Bronchial epithelial cell (primary cell): ENCODE results near the gene OBI1. TPM values are rescaled to one million over a fixed set of nuclear protein-coding genes. Genes with fewer than 3 reads are reported as not detected.

ENCODE experiments used
- DNase-seq: peaks from one replicate; pipeline ENCODE4 v3.0.0-alpha.2; 2010; ENCODE audit warnings: low read depth
- FAIRE-seq: peaks from 2 replicates; lab custom pipeline; 2011; peaks lifted over from hg19 to GRCh38; lab: Jason Lieb, UNC
- H3K27me3 ChIP-seq: 2 replicates; pipeline ENCODE4 v1.5.1; 2011; ENCODE audit warnings: low read length; ENCODE audit not compliant: control insufficient read depth, insufficient read depth
- H3K36me3 ChIP-seq: 2 replicates; pipeline ENCODE4 v1.5.1; 2011; ENCODE audit warnings: low read length; ENCODE audit not compliant: control insufficient read depth, insufficient read depth
- H3K4me3 ChIP-seq: 2 replicates; pipeline ENCODE4 v1.5.1; 2011; ENCODE audit warnings: mild to moderate bottlenecking, low read depth, low read length, control low read depth
- CTCF ChIP-seq: IDR thresholded peaks from 2 replicates; pipeline ENCODE4 v1.5.1; 2011; ENCODE audit warnings: mild to moderate bottlenecking, moderate library complexity, low read length, control low read depth, inconsistent platforms; ENCODE audit not compliant: insufficient read depth, severe bottlenecking
- total RNA-seq: library from RNA; depleted of rRNA; stranded (reverse); fragments of >200 nt; gene quantifications from 2 replicates; pipeline ENCODE4 v1.2.1, GENCODE V29; 2014

Gene OBI1
- total RNA-seq, 1 donor from 2014 or later, result 16.6 TPM

DNA sequence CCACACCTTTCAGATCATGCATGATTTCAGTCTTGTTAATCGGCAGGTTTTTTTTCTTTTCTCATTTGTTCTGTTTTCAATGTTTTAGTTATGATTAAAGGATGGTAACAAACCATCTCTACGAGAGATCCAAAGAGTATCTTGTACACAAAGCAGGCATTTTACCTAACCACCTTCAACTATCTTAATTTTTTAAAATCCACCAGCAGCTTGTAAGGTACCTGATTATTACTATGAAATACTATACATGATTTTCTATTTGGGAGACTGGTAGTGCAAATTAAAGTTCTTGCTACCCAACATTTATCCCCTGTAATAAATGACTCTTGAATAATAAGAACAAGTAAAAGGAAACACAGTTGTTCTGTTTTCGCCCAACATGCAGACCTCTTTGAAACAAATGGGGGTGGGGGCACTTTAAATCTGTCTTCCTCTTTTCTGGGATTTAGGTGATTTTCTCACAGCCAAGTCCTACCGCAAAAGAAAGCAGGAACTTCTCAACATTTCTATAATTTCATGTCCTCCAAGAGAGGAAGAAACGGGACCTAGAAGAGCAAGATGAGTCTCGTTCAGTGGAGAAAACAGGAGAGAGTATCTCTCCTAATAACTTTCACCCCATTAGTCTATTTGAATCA is 59.2 kb downstream of the OBI1 start:
- DNase-seq (no peak), FAIRE-seq (no peak)
- TF ChIP-seq CTCF, result no peak
- H3K36me3 ChIP-seq, result no peaks in the 10 kb centered on the region
- H3K27me3 ChIP-seq, result peaks cover 72% of the 10 kb centered on the region
- H3K4me3 ChIP-seq, result no peak overlapping the region

GRCh38 chr13:78598966-78599644 is 59.9 kb downstream of the OBI1 start:
- no peak for DNase-seq
- Histone ChIP-seq H3K4me3 (no peak overlapping the region), H3K36me3 (no peaks in the 10 kb centered on the region), H3K27me3 (peaks cover 73% of the 10 kb centered on the region)
- no peak for FAIRE-seq
- no peak for TF ChIP-seq CTCF

- no peak for FAIRE-seq
- TF ChIP-seq CTCF, result no peak
- peaks cover 76% of the 10 kb centered on the region for H3K27me3 ChIP-seq
Measured at GRCh38 chr13:78598116-78598781, 60.7 kb downstream of the OBI1 start.

GRCh38 chr13:78597602-78597932 is 61.4 kb downstream of the OBI1 start:
- DNase-seq, result no peak
- no peak for FAIRE-seq
- Histone ChIP-seq H3K27me3 (peaks cover 70% of the 10 kb centered on the region), H3K4me3 (no peak overlapping the region), H3K36me3 (no peaks in the 10 kb centered on the region)
- no peak for TF ChIP-seq CTCF

More at GRCh38 chr13:78598116-78598781, 60.7 kb downstream of the OBI1 start:
- Histone ChIP-seq H3K4me3 (no peak overlapping the region), H3K36me3 (no peaks in the 10 kb centered on the region)
- DNase-seq, result no peak

- no peak overlapping the region for H3K4me3 ChIP-seq
- DNase-seq (no peak), FAIRE-seq (no peak)
- H3K27me3 ChIP-seq, result peaks cover 67% of the 10 kb centered on the region
- no peaks in the 10 kb centered on the region for H3K36me3 ChIP-seq
- TF ChIP-seq CTCF, result no peak
Measured at GRCh38 chr13:78596736-78597601, 62.0 kb downstream of the OBI1 start.
